HEK293 (cell line): Measurements from ENCODE around the gene SLC37A4.

Experiments
- GLI2 ChIP-seq: fragments of 450-650 bp; formaldehyde crosslinking; IDR thresholded peaks from 2 replicates; pipeline ENCODE4; 2017; ENCODE audit warnings: missing biosample characterization, missing genetic modification characterization, low read depth, borderline replicate concordance
- GLIS2 ChIP-seq: fragments of 450-650 bp; formaldehyde crosslinking; IDR thresholded peaks from 2 replicates; pipeline ENCODE4 v1.5.1; 2016; ENCODE audit warnings: missing biosample characterization, missing genetic modification characterization
- OVOL3 ChIP-seq: fragments of 450-650 bp; formaldehyde crosslinking; IDR thresholded peaks from 2 replicates; pipeline ENCODE4 v1.5.1; 2016; ENCODE audit warnings: missing biosample characterization, missing genetic modification characterization
- PRDM1 ChIP-seq: fragments of 450-650 bp; formaldehyde crosslinking; IDR thresholded peaks from 2 replicates; pipeline ENCODE4; 2016; ENCODE audit warnings: missing biosample characterization, missing genetic modification characterization
- REPIN1 ChIP-seq: fragments of 450-650 bp; formaldehyde crosslinking; IDR thresholded peaks from 2 replicates; pipeline ENCODE4 v1.5.1; 2017; ENCODE audit warnings: missing biosample characterization, missing genetic modification characterization, low read depth
- SCRT1 ChIP-seq: fragments of 450-650 bp; formaldehyde crosslinking; IDR thresholded peaks from 2 replicates; pipeline ENCODE4 v1.5.1; 2016; ENCODE audit warnings: missing biosample characterization, missing genetic modification characterization, borderline replicate concordance
- SETDB1 ChIP-seq: IDR thresholded peaks from one replicate; pipeline ENCODE4 v1.6.1; 2017; ENCODE audit warnings: mild to moderate bottlenecking, low read length, moderate library complexity, mixed read lengths; ENCODE audit not compliant: insufficient read length
- ZNF132 ChIP-seq: fragments of 450-650 bp; formaldehyde crosslinking; IDR thresholded peaks from 2 replicates; pipeline ENCODE4 v1.5.1; 2017; ENCODE audit warnings: missing biosample characterization, missing genetic modification characterization, borderline replicate concordance
- ZNF16 ChIP-seq: fragments of 450-650 bp; formaldehyde crosslinking; IDR thresholded peaks from 2 replicates; pipeline ENCODE4 v1.5.1; 2016; ENCODE audit warnings: low read depth, missing biosample characterization, missing genetic modification characterization
- ZNF169 ChIP-seq: fragments of 450-650 bp; formaldehyde crosslinking; IDR thresholded peaks from 2 replicates; pipeline ENCODE4 v1.5.1; 2016; ENCODE audit warnings: missing biosample characterization, missing genetic modification characterization
- ZNF292 ChIP-seq: fragments of 450-650 bp; formaldehyde crosslinking; IDR thresholded peaks from 2 replicates; pipeline ENCODE4 v1.5.1; 2016; ENCODE audit warnings: low read depth, missing biosample characterization, missing genetic modification characterization, borderline replicate concordance
- ZNF324 ChIP-seq: fragments of 450-650 bp; formaldehyde crosslinking; IDR thresholded peaks from 2 replicates; pipeline ENCODE4 v1.5.1; 2016; ENCODE audit warnings: missing biosample characterization, missing genetic modification characterization
- ZNF341 ChIP-seq: fragments of 450-650 bp; formaldehyde crosslinking; IDR thresholded peaks from 2 replicates; pipeline ENCODE4; 2016; ENCODE audit warnings: low read depth, missing biosample characterization, missing genetic modification characterization
- ZNF354C ChIP-seq: fragments of 450-650 bp; formaldehyde crosslinking; IDR thresholded peaks from 2 replicates; pipeline ENCODE4 v1.5.1; 2016; ENCODE audit warnings: missing biosample characterization, missing genetic modification characterization, low read depth, borderline replicate concordance
- ZNF404 ChIP-seq: fragments of 450-650 bp; formaldehyde crosslinking; IDR thresholded peaks from 2 replicates; pipeline ENCODE4 v1.5.1; 2017; ENCODE audit warnings: missing biosample characterization, missing genetic modification characterization
- ZNF544 ChIP-seq: fragments of 450-650 bp; formaldehyde crosslinking; IDR thresholded peaks from 2 replicates; pipeline ENCODE4 v1.5.0; 2017; ENCODE audit warnings: missing biosample characterization, missing genetic modification characterization
- ZNF585B ChIP-seq: fragments of 450-650 bp; formaldehyde crosslinking; IDR thresholded peaks from 2 replicates; pipeline ENCODE4 v1.5.1; 2016; ENCODE audit warnings: missing biosample characterization, missing genetic modification characterization
- ZNF623 ChIP-seq: fragments of 450-650 bp; formaldehyde crosslinking; IDR thresholded peaks from 2 replicates; pipeline ENCODE4 v1.5.1; 2016; ENCODE audit warnings: missing biosample characterization, missing genetic modification characterization
- ZNF660 ChIP-seq: fragments of 450-650 bp; IDR thresholded peaks from 2 replicates; pipeline ENCODE4 v1.5.1; 2018; ENCODE audit warnings: missing biosample characterization, mild to moderate bottlenecking, missing genetic modification characterization
- ZNF664 ChIP-seq: fragments of 450-650 bp; formaldehyde crosslinking; IDR thresholded peaks from 2 replicates; pipeline ENCODE4 v1.5.1; 2016; ENCODE audit warnings: missing biosample characterization, missing genetic modification characterization
- ZNF707 ChIP-seq: fragments of 450-650 bp; formaldehyde crosslinking; IDR thresholded peaks from 2 replicates; pipeline ENCODE4 v1.5.1; 2016; ENCODE audit warnings: missing biosample characterization, missing genetic modification characterization
- ZNF747 ChIP-seq: fragments of 450-650 bp; formaldehyde crosslinking; IDR thresholded peaks from 2 replicates; pipeline ENCODE4 v1.5.1; 2016; ENCODE audit warnings: missing biosample characterization, missing genetic modification characterization
- ZNF768 ChIP-seq: fragments of 450-650 bp; formaldehyde crosslinking; IDR thresholded peaks from 2 replicates; pipeline ENCODE4 v1.5.1; 2018; ENCODE audit warnings: missing biosample characterization, mild to moderate bottlenecking, missing genetic modification characterization
- ZNF785 ChIP-seq: fragments of 450-650 bp; formaldehyde crosslinking; IDR thresholded peaks from 2 replicates; pipeline ENCODE4 v1.5.1; 2016; ENCODE audit warnings: missing biosample characterization, missing genetic modification characterization
- ZNF792 ChIP-seq: fragments of 450-650 bp; formaldehyde crosslinking; IDR thresholded peaks from 2 replicates; pipeline ENCODE4 v1.5.1; 2016; ENCODE audit warnings: missing biosample characterization, missing genetic modification characterization
- TF ChIP-seq, protein P1 (sequence below): fragments of 450-650 bp; formaldehyde crosslinking; optimal IDR thresholded peaks from 2 replicates; pipeline ENCODE3; 2016; ENCODE audit warnings: missing biosample characterization, mild to moderate bottlenecking, missing genetic modification characterization
- TF ChIP-seq, protein P2 (sequence below): fragments of 450-650 bp; formaldehyde crosslinking; IDR thresholded peaks from 2 replicates; pipeline ENCODE4 v1.5.1; 2016; ENCODE audit warnings: missing biosample characterization, missing genetic modification characterization, low read depth
- TF ChIP-seq, protein P3 (sequence below): fragments of 450-650 bp; formaldehyde crosslinking; conservative IDR thresholded peaks from 2 replicates; pipeline ENCODE4 v1.5.1; 2016; ENCODE audit warnings: low read depth, missing biosample characterization, missing genetic modification characterization
- TF ChIP-seq, protein P4 (sequence below): fragments of 450-650 bp; formaldehyde crosslinking; IDR thresholded peaks from 2 replicates; pipeline ENCODE4 v1.5.1; 2016; ENCODE audit warnings: missing biosample characterization, missing genetic modification characterization

The SLC37A4 gene

DNA sequence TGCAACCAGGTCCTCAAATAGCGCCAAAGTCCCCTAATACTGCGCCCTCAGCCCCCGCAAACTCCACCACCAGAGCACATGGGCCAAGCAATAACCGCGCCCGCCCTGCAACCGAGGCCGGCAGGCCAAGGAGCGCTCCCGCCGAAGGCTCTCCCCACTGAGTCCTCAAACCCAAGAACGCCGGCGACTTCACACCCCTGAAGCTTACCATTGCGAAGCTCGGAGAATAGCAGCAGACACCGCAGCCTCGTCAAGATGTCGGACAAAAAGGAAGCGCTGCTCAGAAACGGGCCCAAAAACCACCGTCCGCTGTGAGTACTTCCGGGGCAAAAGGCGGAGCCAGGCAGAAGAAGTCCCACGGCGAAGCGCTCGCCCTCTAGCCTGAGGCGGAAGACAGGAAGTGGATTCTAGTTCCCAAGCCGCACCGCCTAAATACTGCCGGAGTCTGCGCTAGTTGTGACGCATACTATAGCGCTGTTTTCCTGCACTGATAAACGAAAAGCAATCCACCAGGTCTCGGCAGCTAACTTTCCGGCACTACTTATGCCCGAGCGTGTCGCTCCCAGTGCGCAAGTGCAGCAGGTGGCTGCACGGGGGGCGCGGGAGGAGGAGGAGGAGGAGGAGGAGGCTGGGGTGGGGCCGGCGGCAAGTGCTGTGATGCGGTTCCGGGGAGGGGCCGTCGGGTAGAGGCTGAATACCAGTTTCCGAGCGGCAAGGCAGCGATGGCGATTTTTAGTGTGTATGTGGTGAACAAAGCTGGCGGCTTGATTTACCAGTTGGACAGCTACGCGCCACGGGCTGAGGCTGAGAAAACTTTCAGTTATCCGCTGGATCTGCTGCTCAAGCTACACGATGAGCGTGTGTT is 12.4 kb downstream of the SLC37A4 start, which contains the start of the genes RPS25 and TRAPPC4 (continued):
- TF ChIP-seq, protein P1, sequence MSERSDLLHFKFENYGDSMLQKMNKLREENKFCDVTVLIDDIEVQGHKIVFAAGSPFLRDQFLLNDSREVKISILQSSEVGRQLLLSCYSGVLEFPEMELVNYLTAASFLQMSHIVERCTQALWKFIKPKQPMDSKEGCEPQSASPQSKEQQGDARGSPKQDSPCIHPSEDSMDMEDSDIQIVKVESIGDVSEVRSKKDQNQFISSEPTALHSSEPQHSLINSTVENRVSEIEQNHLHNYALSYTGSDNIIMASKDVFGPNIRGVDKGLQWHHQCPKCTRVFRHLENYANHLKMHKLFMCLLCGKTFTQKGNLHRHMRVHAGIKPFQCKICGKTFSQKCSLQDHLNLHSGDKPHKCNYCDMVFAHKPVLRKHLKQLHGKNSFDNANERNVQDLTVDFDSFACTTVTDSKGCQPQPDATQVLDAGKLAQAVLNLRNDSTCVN (tag by site-specific recombination): no peak
- TF ChIP-seq PRDM1 (tag by site-specific recombination) (no peak), ZNF132 (tag by site-specific recombination) (no peak), GLI2 (tag by site-specific recombination) (no peak), ZNF785 (tag by site-specific recombination) (no peak), SCRT1 (tag by site-specific recombination) (peak; percentile 97), ZNF544 (tag by site-specific recombination) (no peak), ZNF354C (tag by site-specific recombination) (no peak), OVOL3 (tag by site-specific recombination) (no peak), ZNF707 (tag by site-specific recombination) (no peak), ZNF664 (tag by site-specific recombination) (no peak), ZNF768 (tag by site-specific recombination) (no peak), ZNF169 (tag by site-specific recombination) (no peak), SETDB1 (no peak), ZNF660 (peak; percentile 48; the same call in 1 of the 2 replicates), ZNF585B (tag by site-specific recombination) (no peak), ZNF404 (tag by site-specific recombination) (no peak), ZNF341 (no peak; the same call in 1 of the 2 replicates), ZNF623 (no peak), ZNF792 (tag by site-specific recombination) (0 out of 2 replicates have a peak, but pooled peaks have one; percentile 32), ZNF747 (tag by site-specific recombination) (no peak), ZNF16 (tag by site-specific recombination) (no peak), REPIN1 (tag by site-specific recombination) (no peak), GLIS2 (tag by site-specific recombination) (peak; percentile 56), ZNF324 (tag by site-specific recombination) (no peak), ZNF292 (no peak)
- TF ChIP-seq, protein P2, sequence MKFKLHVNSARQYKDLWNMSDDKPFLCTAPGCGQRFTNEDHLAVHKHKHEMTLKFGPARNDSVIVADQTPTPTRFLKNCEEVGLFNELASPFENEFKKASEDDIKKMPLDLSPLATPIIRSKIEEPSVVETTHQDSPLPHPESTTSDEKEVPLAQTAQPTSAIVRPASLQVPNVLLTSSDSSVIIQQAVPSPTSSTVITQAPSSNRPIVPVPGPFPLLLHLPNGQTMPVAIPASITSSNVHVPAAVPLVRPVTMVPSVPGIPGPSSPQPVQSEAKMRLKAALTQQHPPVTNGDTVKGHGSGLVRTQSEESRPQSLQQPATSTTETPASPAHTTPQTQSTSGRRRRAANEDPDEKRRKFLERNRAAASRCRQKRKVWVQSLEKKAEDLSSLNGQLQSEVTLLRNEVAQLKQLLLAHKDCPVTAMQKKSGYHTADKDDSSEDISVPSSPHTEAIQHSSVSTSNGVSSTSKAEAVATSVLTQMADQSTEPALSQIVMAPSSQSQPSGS (tag by site-specific recombination): no peak
- TF ChIP-seq, protein P3, sequence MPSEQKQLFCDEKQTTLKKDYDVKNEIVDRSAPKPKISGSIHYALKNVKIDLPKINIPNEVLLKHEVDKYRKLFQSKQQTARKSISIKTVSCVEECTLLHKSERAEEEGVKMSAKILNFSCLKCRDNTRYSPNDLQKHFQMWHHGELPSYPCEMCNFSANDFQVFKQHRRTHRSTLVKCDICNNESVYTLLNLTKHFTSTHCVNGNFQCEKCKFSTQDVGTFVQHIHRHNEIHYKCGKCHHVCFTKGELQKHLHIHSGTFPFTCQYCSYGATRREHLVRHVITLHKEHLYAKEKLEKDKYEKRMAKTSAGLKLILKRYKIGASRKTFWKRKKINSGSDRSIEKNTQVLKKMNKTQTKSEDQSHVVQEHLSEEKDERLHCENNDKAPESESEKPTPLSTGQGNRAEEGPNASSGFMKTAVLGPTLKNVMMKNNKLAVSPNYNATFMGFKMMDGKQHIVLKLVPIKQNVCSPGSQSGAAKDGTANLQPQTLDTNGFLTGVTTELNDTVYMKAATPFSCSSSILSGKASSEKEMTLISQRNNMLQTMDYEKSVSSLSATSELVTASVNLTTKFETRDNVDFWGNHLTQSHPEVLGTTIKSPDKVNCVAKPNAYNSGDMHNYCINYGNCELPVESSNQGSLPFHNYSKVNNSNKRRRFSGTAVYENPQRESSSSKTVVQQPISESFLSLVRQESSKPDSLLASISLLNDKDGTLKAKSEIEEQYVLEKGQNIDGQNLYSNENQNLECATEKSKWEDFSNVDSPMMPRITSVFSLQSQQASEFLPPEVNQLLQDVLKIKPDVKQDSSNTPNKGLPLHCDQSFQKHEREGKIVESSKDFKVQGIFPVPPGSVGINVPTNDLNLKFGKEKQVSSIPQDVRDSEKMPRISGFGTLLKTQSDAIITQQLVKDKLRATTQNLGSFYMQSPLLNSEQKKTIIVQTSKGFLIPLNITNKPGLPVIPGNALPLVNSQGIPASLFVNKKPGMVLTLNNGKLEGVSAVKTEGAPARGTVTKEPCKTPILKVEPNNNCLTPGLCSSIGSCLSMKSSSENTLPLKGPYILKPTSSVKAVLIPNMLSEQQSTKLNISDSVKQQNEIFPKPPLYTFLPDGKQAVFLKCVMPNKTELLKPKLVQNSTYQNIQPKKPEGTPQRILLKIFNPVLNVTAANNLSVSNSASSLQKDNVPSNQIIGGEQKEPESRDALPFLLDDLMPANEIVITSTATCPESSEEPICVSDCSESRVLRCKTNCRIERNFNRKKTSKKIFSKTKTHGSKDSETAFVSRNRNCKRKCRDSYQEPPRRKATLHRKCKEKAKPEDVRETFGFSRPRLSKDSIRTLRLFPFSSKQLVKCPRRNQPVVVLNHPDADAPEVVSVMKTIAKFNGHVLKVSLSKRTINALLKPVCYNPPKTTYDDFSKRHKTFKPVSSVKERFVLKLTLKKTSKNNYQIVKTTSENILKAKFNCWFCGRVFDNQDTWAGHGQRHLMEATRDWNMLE (tag by site-specific recombination): peak; percentile 91
- TF ChIP-seq, protein P4, sequence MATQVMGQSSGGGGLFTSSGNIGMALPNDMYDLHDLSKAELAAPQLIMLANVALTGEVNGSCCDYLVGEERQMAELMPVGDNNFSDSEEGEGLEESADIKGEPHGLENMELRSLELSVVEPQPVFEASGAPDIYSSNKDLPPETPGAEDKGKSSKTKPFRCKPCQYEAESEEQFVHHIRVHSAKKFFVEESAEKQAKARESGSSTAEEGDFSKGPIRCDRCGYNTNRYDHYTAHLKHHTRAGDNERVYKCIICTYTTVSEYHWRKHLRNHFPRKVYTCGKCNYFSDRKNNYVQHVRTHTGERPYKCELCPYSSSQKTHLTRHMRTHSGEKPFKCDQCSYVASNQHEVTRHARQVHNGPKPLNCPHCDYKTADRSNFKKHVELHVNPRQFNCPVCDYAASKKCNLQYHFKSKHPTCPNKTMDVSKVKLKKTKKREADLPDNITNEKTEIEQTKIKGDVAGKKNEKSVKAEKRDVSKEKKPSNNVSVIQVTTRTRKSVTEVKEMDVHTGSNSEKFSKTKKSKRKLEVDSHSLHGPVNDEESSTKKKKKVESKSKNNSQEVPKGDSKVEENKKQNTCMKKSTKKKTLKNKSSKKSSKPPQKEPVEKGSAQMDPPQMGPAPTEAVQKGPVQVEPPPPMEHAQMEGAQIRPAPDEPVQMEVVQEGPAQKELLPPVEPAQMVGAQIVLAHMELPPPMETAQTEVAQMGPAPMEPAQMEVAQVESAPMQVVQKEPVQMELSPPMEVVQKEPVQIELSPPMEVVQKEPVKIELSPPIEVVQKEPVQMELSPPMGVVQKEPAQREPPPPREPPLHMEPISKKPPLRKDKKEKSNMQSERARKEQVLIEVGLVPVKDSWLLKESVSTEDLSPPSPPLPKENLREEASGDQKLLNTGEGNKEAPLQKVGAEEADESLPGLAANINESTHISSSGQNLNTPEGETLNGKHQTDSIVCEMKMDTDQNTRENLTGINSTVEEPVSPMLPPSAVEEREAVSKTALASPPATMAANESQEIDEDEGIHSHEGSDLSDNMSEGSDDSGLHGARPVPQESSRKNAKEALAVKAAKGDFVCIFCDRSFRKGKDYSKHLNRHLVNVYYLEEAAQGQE (tag by site-specific recombination): peak; percentile 37; the same call in 1 of the 2 replicates
